Tibial artery (tissue), 4 donors: ENCODE measurements around the gene SLC9A9.

Experiments used
- DNase-seq, 2 donors: peaks; one replicate each; pipeline ENCODE4 v3.0.0-alpha.2; 2019
- H3K27ac ChIP-seq, 2 donors: fragments of 200-600 bp; sonication (generic) in 1 of 2; 1 replicate in 1 of 2; 2 replicates in 1 of 2; pipeline ENCODE4 v1.5.1; 2018 to 2019; ENCODE audit warnings: mild to moderate bottlenecking in 1 of 2
- H3K27me3 ChIP-seq, 2 donors: fragments of 200-600 bp; sonication (generic) in 1 of 2; one replicate each; pipeline versions ENCODE4 v1.5.1 to v1.6.0; 2016 to 2019
- H3K36me3 ChIP-seq, 3 donors: fragments of 200-600 bp; sonication (generic) in 2 of 3; one replicate each; pipeline ENCODE4 v1.5.1; 2016 to 2019; ENCODE audit warnings: mild to moderate bottlenecking in 2 of 3
- H3K4me1 ChIP-seq, 4 donors: fragments of 200-600 bp; sonication (generic) in 2 of 4; 1 replicate in 3 of 4; 2 replicates in 1 of 4; pipeline ENCODE4 v1.5.1; 2016 to 2019
- H3K4me3 ChIP-seq, 2 donors: fragments of 200-600 bp; sonication (generic) in 1 of 2; 1 replicate in 1 of 2; 2 replicates in 1 of 2; pipeline ENCODE4 v1.5.1; 2018 to 2019; ENCODE audit warnings: mild to moderate bottlenecking in 2 of 2
- H3K9me3 ChIP-seq, 3 donors: fragments of 200-600 bp; sonication (generic) in 1 of 3; one replicate each; pipeline ENCODE4 v1.5.1; 2016 to 2019
- intact Hi-C: fragments of 100-400 bp; cut with DNase I; formaldehyde crosslinking; loops from one replicate; pipeline ENCODE4 v1.15.0; 2023; ENCODE audit warnings: low total_unique reads
- TF ChIP-seq, protein P1 (sequence below), 2 experiments: fragments of 200-600 bp in 1 of 2; fragments of 450-650 bp in 1 of 2; IDR thresholded peaks; one replicate each; pipeline ENCODE4 v1.5.1; 2017 to 2019; ENCODE audit warnings: antibody characterized with exemption in 2 of 2, mild to moderate bottlenecking in 1 of 2, moderate library complexity in 1 of 2

SLC9A9 gene

DNA sequence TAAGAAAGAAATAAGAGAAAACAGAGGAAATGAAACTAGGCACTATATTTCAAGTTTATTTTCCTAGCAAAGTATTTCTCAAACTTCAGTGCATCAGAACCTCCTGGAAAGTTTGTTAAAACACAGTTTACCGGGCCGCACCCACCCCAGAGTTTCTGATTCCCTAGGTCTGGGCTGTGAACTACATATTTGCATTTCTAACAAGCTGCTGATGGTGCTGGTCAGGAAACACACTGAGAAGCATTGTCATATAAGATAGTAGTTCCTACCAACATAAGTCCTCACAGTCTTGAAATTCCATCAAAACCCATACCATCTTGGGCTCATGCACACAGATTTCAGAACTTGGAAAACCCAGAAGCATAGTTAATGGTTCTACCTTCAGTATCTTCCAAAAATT lies 8.3 kb downstream of the SLC9A9 start:
- no peak overlapping the region for H3K27ac ChIP-seq
- intact Hi-C loops, result no loop called here
- H3K4me3 ChIP-seq, result no peak overlapping the region
- TF ChIP-seq, protein P1, sequence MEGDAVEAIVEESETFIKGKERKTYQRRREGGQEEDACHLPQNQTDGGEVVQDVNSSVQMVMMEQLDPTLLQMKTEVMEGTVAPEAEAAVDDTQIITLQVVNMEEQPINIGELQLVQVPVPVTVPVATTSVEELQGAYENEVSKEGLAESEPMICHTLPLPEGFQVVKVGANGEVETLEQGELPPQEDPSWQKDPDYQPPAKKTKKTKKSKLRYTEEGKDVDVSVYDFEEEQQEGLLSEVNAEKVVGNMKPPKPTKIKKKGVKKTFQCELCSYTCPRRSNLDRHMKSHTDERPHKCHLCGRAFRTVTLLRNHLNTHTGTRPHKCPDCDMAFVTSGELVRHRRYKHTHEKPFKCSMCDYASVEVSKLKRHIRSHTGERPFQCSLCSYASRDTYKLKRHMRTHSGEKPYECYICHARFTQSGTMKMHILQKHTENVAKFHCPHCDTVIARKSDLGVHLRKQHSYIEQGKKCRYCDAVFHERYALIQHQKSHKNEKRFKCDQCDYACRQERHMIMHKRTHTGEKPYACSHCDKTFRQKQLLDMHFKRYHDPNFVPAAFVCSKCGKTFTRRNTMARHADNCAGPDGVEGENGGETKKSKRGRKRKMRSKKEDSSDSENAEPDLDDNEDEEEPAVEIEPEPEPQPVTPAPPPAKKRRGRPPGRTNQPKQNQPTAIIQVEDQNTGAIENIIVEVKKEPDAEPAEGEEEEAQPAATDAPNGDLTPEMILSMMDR (IDR thresholded peaks at IDR 0.05), result no peak
- H3K36me3 ChIP-seq, result no peaks in the 10 kb centered on the region
- DNase-seq, result no peak
- no peaks in the 10 kb centered on the region for H3K27me3 ChIP-seq
- H3K4me1 ChIP-seq, result no peaks in the 10 kb centered on the region
- H3K9me3 ChIP-seq, result no peaks in the 10 kb centered on the region

DNA sequence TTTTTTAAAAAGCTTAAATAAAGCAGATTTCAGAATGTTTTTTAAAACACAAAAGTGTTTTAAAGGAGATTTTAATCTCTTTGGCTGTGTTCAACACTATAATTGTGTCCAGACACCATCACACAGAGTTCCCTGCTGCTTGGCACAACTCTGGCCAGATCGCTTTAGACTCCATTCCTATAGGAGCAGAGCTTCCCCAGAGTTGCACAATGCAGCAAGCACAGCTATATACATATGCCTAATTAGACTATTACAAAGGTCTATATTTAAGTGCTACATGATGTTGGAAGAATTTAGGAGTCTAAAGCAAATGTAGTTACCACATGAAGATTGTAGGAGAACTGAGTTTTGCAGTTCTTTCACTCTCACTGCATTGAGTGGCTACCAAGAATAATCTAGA lies 11.2 kb downstream of the SLC9A9 start:
- TF ChIP-seq, protein P1 (IDR thresholded peaks at IDR 0.05), result no peak
- Histone ChIP-seq H3K4me1 (peaks cover 0 to 4% (median 0%) of the 10 kb centered on the region in 4 donors), H3K4me3 (no peak overlapping the region), H3K36me3 (no peaks in the 10 kb centered on the region), H3K27me3 (no peaks in the 10 kb centered on the region), H3K27ac (no peak overlapping the region), H3K9me3 (no peaks in the 10 kb centered on the region)
- no peak for DNase-seq
- intact Hi-C loops, result no loop called here

DNA sequence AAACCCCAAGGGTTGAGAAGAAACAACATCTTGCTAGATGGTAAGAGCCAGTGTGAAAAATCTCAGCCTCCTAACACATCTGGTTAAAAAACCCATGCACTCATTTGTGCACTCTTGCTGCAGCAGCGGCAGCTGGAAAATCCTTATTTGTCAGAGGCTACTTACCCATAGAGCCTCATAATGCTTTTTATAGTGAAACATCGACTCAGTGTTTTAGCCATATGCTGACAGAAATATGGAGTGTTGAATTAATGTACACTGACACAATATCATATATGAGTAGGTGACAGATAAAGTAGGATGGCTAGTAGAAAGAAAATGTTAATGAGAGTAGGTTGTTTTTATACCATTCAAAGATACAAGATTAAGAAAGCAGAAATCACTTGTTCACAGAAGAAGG lies 13.0 kb downstream of the SLC9A9 start:
- Histone ChIP-seq H3K4me1 (peaks cover 0 to 19% (median 5%) of the 10 kb centered on the region in 4 donors), H3K4me3 (no peak overlapping the region), H3K9me3 (no peaks in the 10 kb centered on the region), H3K36me3 (no peaks in the 10 kb centered on the region), H3K27ac (no peak overlapping the region), H3K27me3 (no peaks in the 10 kb centered on the region)
- TF ChIP-seq, protein P1 (IDR thresholded peaks at IDR 0.05), result no peak
- intact Hi-C loops, result no loop called here
- DNase-seq, result no peak

DNA sequence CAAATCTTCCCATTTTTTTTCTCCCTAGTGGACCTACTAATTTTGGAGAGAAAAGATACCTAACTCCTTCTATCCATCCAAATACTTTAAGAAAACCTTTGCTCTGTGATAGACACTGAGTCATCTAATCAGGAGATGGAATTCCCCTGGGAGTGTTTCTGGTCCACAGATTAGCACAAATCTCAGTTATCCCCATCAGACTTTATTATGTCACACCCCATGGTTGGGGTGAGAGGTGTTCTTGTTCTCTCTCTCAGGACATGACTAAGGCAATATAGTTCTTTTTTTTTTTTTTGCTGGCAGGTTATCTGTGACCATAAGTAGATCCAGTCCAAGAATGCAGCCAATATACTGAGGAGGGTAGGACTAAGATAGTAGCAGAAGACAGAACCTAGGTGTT lies 15.8 kb downstream of the SLC9A9 start:
- Histone ChIP-seq H3K9me3 (no peaks in the 10 kb centered on the region), H3K27me3 (no peaks in the 10 kb centered on the region), H3K4me1 (peaks cover 0 to 19% (median 5%) of the 10 kb centered on the region in 4 donors), H3K36me3 (no peaks in the 10 kb centered on the region), H3K27ac (no peak overlapping the region), H3K4me3 (no peak overlapping the region)
- DNase-seq, result no peak
- intact Hi-C loops, result no loop called here
- TF ChIP-seq, protein P1 (IDR thresholded peaks at IDR 0.05), result no peak

DNA sequence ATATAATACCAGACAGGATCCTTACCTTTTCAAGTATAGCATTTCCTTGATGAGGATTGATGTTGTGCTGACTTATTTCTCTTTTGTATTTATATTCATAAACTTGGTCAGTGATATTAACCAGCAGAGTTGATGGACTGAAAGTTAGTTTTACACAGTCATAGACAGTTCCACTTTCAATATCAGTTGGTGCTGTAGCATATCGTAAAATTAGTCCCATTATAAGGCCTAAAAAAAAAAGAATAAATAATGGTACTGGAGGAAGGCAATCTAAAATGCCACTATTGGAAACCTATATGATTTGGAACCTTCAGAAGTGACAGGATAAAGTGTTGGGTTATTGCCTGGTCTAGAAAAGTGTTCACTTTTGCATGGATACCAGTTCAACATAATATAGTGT lies 16.3 kb downstream of the SLC9A9 start:
- TF ChIP-seq, protein P1 (IDR thresholded peaks at IDR 0.05), result no peak
- no peaks in the 10 kb centered on the region for H3K27me3 ChIP-seq
- no peaks in the 10 kb centered on the region for H3K9me3 ChIP-seq
- intact Hi-C loops, result no loop called here
- no peak overlapping the region for H3K4me3 ChIP-seq
- no peak for DNase-seq
- peaks cover 0 to 19% (median 5%) of the 10 kb centered on the region in 4 donors for H3K4me1 ChIP-seq
- no peak overlapping the region for H3K27ac ChIP-seq
- no peaks in the 10 kb centered on the region for H3K36me3 ChIP-seq

DNA sequence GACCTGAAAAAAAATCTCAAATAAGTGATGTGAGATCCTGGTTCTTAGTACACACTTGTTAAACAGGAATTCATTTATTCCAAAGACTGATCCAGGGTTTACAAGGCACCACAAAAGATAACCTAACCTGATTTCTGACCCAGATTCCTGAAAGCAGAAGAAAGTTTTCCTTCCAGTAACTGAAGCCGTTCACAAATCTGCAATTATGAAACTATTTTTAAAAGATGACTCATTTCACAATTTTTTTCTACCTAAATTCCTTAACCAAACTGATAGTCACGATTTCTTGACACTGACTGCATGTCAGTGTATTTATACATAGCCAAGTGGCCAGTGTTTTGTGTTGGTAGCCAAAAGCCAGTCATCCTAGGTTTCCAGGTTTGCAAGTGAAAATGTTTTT lies 17.1 kb downstream of the SLC9A9 start:
- H3K27ac ChIP-seq, result no peak overlapping the region
- no peak for DNase-seq
- TF ChIP-seq, protein P1 (IDR thresholded peaks at IDR 0.05), result no peak
- no peaks in the 10 kb centered on the region for H3K27me3 ChIP-seq
- no peaks in the 10 kb centered on the region for H3K9me3 ChIP-seq
- H3K4me3 ChIP-seq, result no peak overlapping the region
- H3K4me1 ChIP-seq, result peaks cover 0 to 19% (median 5%) of the 10 kb centered on the region in 4 donors
- intact Hi-C loops, result no loop called here
- H3K36me3 ChIP-seq, result no peaks in the 10 kb centered on the region
